NCI-H1417 (cell line): ENCODE results near the gene TMEM214.

Experiments used
- DNase-seq, 3 experiments: peaks; one replicate each; lab custom pipeline; 2025; lab: John Stamatoyannopoulos, UW

TMEM214 gene

DNA sequence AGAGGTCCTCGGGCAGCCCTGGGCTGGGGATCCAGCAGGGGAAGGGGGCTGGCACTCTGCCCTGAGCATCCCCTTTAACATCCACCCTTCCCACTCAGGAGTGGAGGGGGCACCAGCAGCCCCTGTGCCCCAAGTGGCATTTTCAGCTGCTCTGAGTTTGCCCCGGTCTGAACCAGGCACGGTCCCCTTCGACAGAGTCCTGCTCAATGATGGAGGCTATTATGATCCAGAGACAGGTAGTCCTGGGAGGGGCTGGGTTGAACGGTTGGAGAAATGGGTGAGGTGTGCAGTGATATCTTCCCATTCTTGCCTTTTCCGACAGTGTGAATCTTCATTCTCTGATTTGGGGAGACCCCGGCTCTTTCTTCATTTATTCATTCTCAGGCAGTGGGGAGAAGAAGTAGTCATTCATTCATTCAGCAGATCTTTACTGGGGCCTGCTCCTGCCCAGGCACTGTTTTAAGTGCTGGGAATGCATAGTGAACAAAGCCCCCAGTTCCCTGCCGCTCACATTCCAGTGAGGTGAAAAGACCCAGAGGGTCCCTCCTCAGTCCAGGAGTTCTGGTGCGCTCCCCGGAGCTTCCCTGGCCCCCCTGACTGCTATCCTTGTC is 52.4 kb downstream of the TMEM214 start:
- no peak for DNase-seq

- peak in 2 of 3 experiments; percentile 70 to 79 for DNase-seq
Measured at GRCh38 chr2:27085673-27086089, 52.9 kb downstream of the TMEM214 start.

DNA sequence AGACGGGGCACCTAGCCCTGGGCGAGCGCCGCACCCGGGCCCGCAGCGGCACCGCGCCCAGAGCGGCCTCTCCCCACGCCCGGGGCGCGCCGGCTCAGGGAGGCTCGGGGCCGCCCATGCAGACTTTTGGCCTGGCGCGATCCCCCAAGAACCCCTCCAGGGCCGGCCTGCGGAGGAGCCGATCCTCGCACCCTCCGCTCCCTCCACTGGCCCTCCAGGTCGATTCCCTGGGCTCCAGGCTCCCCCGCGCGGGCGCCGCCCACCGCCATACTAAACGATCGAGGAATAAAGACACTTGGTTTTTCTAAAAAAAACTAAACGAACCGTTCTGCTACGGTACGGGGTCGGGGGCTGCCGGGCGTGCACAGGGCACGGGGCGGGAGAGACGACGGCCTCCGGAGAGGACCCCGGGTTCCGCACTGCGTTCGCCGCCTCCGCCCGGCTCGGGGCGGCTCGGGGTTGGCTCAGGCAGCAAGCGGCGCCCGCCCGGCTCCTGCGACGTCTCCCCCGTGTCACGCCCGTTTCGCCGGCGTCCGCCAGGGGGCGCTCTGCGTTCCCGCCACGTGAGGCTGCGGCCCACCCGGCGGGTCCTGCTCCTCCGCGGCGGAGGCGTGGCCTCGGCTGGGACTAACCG is 53.4 kb downstream of the TMEM214 start:
- peak; percentile 97 to 98 (median 97) for DNase-seq

GRCh38 chr2:27086724-27087593 is 54.2 kb downstream of the TMEM214 start, which contains the start of gene KHK:
Gene KHK (plus strand): TSS chr2:27086772. CDS start chr2:27087260, 488 bp downstream.
- peak; percentile 71 to 92 (median 90) for DNase-seq

GRCh38 chr2:27087823-27088410 is 55.2 kb downstream of the TMEM214 start:
- no peak for DNase-seq

DNA sequence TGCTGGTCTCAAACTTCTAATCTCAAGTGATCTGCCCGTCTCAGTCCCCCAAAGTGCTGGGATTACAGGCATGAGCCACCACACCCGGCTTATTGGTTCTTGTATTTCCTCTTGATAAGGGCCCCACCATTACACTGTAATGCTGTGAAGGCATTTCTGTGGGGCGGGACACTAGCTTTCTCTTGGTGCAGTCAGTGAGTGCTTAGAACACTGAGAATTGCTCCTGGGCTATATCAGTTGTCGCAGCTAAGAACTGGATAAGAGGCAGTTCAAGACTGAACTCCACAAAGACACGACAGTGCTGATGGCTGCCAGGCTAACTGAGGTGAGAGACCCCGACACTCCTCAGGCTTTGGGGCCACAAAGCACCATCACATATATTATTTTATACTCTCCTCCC is 55.9 kb downstream of the TMEM214 start:
- no peak for DNase-seq

DNA sequence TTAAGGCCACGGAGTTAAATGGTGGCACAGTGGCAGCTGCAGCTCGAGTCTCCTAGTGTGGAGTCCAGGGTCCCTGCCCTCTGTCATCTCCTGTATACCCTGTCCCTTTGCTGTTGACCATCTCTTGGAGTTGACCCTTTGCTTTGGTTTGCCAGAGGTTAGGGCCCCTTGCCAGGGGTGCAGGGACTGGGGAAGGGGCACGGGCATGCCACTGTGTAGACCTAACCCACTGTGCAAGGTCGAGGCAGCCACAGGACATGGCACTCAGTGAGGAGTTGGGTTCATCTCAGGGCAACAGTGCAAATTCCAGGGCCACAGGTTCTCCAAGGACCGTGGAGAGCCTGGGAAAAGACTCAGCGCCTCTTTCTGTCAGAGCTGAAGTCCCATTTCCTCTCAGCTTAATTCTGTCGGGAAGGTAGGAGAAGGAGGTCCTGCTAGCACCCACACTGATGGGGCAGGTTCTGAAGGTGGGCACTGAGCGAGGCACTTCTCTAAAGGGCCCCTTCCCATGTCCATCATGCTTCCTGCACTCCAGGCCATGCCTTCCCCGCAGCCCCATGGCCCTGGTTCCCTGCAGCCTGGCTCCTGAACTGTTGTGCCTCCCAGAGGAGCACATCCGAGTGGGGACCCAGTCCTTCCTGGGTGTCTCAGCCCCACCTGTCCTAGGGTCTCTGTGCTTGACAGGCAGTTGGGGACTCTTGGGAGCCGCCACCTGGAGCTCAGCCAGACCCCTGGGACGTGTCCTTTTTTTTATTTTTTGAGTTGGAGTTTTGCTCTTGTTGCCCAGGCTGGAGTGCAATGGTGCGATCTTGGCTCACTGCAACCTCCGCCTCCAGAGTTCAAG is 56.6 kb downstream of the TMEM214 start:
- no peak for DNase-seq
